SKM-1 (cell line): Measurements from ENCODE around the gene WDR13.
"Not testable (repeated sequence)": the region's sequence is repeated elsewhere in the genome, so short reads cannot be mapped to it uniquely, and the experiment has no call there.

Source experiments
- DNase-seq: peaks from one replicate; lab custom pipeline; 2025; ENCODE audit not compliant: unreplicated experiment; lab: John Stamatoyannopoulos, UW

WDR13 gene

GRCh38 chrX:48652055-48652579 is 54.8 kb downstream of the WDR13 start:
- not testable (repeated sequence) for DNase-seq

DNA sequence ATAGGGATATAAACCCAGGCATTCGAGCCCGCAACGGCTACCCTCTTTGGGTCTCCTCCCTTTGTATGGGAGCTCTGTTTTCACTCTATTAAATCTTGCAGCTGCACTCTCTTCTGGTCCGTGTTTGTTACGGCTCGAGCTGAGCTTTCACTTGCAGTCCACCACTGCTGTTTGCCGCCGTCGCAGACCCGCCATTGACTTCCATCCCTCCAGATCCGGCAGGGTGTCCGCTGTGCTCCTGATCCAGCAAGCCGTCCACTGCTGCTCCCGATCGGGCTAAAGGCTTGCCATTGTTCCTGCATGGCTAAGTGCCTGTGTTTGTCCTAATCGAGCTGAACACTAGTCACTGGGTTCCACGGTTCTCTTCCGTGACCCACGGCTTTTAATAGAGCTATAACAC is 57.5 kb downstream of the WDR13 start:
- DNase-seq: not testable (repeated sequence)
